ENCODE measurements around the gene CCSER1.

The CCSER1 gene

DNA sequence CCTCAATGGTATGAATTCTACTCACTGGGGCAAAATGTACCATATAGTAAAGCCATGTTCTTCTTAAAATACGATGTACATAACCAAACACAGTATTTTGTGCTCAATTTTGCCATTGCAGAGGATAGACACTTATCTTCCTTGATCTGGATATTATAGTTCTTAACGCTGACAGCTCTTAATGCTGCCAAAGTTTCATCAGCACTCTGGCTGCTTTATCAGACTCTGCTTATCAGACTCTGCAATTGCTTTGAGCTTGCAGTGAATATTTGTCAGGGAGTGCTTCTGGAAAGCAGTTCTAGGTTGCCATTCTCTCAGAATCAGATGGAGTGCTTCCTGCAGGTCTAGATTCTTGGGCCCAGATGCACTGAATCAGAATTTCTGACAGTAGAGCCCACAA, 863.1 kb downstream of the CCSER1 start:
- DNase-seq: no peak

DNA sequence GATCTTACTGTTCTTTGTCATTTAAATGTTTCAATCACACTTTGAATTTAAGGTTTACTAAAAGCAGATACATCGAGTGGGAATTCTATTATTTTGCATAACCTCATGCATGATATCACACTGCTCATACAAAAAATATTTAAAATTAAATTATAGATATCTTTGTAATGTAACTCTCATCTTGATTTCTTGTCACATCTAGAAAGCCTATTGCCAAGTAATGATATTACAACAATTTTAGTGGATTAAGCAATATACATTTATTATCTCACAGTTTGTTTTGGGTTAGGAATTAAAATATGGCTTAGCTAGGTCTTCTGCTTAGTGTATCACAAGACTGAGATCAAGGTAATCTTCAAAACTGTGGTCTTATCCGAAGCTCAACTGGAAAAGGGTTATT, 865.0 kb downstream of the CCSER1 start:
- DNase-seq: no peak

DNA sequence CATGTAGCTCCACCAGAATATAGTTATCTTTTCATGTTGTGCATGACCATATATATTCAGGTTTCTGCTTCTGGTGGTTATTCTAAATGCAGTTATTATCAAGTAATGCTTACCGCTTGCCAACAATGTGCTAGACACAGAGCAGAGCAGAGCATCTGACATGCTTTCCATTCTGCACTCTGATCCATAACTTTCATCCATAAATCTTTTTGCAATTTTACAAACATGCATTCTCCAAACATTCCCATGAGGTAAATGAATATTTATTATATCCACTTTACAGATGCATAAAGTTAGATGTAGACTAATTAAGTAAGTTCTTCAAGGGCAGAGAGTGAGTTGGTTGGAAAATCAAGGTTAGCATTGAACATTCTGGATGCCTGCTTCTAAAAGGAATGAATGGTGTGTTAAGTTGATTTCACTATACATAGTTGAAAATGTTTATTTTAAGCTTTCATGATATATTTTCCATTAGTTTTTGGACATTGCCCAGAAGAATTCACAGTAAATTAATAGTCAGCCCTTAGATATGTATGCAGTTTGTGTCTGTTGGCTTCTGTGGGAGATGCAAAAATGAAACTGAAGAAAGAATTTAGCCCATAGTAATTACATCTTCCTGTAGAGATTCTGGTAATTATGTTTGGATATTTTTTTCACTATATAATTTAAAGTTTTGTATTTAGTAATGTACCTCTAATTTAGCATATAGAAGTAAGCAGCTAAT, 867.8 kb downstream of the CCSER1 start:
- DNase-seq: no peak

- DNase-seq: no peak
Measured at GRCh38 chr4:90995996-90996395, 868.8 kb downstream of the CCSER1 start.

- DNase-seq: no peak
Measured at GRCh38 chr4:90996813-90997212, 869.6 kb downstream of the CCSER1 start.

DNA sequence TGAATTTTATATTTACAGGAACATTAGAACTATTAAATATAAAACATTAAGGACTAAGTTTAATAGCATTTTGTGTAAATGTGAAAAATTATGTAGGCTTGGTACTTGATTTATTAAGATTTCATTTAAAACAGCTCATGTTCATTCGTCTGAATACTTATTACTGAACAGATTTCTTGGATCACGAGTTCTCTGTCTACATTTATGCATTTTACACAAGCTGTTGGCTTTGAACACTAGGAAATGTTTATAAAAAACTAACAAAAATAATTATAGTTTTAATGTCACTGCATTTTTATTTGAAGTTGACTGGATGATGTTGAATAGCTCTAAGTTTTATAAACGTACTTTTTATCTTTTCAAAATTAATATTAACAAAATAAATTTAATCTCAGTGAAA, 888.7 kb downstream of the CCSER1 start:
- DNase-seq: no peak

DNA sequence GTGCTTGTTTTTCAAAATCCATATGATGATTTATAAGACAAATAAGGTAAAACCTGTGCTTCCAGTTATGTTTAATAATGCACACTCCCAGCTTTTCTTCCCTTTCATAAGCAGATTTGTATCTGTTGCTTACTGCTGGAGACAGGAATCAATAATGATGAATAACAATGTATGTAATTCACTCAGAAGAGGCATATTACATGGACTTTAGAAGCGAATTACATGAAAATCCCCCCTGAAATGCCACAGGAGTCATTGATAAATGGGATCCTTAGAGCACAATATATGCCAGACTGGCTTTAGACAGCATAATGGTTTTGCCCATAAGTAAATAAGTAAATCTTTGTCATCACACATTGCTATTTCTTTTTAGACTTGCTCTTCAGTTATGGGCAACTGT, 892.3 kb downstream of the CCSER1 start:
- DNase-seq: no peak

DNA sequence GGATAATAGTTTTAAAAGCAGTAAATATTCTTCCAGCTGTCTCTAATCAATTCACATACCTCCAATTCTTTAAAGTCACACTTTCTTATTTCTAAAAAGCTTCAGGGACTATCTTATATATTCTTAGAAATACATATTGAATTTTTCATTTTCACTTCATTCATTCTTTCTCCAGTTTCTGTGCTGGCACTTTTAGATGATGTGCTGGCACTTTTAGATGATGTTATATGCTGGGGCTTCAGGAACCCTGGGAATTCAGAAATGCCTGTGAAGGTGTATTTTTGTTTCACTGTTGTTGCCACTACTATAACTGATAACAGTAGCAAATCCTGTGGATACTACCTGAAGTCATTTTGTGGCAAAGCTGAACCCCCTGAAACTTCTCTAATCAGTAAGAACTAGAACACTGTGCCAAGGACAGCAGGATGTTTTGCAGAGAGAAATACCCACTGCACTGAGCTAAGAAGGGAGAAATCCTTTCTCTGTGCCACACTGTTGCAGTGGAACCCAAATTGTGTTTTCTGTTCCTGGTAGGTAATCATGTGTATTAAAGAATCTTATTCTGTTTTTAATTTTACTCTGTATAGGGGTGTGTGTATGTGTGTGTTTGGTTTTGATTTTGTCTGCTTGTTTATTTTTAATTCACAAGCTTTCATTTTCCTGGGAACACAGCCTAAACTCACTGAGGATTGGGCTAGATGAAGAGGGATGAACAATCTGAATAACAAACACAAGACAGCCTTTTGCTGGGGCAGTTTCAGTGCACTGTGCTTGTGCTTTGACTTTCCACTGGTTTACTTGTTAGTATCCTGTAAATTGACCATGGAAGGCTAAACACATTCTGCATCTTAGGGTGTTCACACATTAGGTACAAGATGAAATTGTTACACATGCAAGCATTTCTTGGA, 898.3 kb downstream of the CCSER1 start:
- DNase-seq: no peak

- DNase-seq: no peak
Measured at GRCh38 chr4:91028228-91028627, 901.0 kb downstream of the CCSER1 start.

DNA sequence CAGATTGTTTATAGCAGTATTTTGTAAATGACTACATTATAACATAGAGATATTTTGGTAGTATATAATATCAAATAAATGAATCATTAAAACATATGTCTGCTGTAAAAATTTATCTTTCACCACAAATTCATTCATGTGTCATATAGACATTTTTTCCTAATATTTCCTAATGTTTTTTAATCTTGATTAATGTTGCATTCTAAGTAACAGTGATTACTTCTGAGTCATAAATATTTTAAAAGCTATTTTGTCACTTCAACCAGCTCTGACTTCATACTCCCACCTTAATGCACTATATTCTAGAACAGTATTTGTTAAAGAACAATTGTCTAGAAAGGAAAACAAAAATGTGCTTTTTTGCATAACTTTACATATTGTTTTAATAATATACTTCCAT, 904.6 kb downstream of the CCSER1 start:
- DNase-seq: no peak

DNA sequence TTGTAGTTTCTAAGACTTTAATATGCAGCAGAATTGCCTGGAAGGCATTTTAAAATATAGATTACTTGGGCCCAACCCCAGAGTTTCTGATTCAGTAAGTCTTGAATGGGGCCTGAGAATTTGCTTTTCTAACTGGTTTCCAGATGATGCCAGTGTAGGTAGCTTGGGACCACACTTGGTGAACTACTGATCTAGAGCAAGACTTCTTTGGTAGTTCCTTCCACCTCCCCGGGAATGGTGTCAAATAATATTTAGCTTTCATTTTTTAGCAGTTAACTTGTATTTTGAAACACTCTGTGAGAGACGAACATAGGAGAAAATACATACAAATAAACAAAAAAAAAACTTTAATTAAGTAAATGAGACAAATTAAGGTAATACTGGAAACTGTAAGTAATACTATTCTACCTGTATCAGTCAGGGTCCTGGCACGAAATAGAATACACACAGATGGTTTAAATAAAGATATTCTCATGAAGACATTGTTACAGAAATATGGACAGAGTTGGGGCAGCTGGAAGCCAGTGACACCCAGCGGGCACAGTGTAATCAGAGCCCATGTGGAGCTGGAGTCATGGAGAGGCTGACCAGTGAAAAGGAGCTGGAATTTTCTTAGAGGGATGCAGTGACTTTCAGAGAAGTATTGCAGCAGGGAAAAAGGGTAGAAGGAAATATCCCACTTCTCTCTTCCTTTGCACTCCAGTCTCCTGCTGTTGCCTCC, 905.7 kb downstream of the CCSER1 start:
- no peak for DNase-seq

DNA sequence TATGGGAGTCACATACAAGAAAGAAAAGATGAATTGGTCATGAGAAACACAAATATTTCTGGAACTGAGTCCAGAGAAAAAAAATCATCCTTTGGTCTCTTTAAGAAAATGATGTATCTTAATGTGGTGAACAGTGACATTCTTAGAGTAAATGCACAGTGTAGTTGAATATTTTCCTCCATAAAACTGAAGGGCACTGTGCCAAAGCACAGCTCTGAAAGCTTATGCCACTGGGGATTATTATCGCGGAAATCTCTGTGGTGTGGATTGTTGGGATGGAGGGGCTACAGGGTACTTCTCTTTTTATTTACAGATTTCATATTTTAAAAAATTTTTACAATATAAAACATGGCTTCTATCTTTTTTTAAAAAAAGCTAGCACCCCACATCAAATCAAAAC, 908.1 kb downstream of the CCSER1 start:
- no peak for DNase-seq

DNA sequence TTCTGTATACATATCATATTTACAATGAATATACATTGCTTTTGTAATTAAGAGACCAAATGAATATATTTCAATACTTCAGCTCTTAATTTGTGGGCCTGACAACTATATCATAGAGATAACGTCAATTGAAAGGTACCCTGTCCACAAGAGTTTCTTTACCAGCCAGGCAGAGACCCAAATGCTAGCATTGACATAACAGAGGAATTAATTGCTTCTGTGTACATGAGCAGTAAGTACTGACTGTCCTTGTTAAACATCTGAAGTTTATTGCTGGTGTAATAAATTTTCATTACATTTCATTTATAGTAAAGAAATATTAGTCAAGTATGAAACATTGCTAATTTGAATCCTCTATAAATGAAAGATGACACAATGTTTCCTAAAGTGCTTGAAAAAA, 910.8 kb downstream of the CCSER1 start:
- no peak for DNase-seq

DNA sequence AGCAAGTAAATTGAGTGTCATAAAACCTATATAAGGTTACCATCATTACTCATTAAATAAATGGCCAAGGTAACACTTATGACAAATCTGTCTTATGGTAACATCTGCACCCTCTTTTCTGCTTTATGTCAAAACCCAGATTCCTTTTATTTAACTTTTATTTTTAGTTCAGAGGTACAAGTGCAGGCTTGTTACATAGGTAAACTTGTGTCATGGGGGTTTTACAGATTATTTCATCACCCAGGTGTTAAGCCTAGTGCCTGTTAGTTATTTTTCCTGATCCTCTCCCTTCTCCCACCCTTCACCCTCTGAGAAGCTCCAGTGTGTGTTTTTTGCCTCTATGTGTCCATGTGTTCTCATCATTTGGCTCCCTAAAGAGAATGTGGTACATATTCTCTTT, 930.7 kb downstream of the CCSER1 start:
- no peak for DNase-seq

- no peak for DNase-seq
Measured at GRCh38 chr4:91058345-91058744, 931.2 kb downstream of the CCSER1 start.

DNA sequence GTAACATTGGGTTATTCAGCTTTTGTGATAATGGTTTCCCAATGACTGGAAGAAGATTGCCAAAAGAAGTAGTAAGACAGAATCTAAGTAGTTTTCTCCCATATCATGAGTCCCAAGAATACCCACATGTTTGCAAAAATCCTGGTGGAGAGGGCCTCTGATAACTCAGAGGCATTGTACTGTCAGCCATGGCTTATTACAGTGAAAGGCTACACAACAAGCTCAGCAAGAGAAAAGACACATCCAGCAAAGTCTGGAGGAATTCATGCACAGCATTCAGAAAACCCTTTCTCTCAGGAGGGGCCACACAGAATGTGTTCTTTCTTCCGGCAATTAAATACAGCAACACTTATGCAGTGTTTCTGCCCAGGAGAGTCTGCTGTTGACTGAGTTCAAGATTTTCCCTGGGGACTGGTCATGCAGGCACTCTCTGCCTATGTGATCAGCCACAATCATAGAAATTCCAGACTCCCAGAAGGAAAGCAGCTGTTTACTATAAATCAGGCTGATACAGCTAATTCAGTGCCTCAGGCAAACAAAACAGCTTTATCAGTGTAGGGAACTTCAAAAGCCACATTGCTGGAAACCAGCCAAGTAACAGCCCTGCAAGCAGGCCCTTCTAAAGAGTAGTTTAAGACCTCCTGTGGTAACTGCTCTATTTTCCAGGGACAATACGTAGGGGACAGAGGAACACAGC, 937.1 kb downstream of the CCSER1 start:
- DNase-seq: no peak

- DNase-seq: no peak
Measured at GRCh38 chr4:91065117-91065516, 937.9 kb downstream of the CCSER1 start.

- no peak for DNase-seq
Measured at GRCh38 chr4:91070736-91071135, 943.5 kb downstream of the CCSER1 start.

- no peak for DNase-seq
Measured at GRCh38 chr4:91076147-91076546, 949.0 kb downstream of the CCSER1 start.

- no peak for DNase-seq
Measured at GRCh38 chr4:91085961-91086360, 958.8 kb downstream of the CCSER1 start.

- no peak for DNase-seq
Measured at GRCh38 chr4:91087743-91088142, 960.5 kb downstream of the CCSER1 start.

DNA sequence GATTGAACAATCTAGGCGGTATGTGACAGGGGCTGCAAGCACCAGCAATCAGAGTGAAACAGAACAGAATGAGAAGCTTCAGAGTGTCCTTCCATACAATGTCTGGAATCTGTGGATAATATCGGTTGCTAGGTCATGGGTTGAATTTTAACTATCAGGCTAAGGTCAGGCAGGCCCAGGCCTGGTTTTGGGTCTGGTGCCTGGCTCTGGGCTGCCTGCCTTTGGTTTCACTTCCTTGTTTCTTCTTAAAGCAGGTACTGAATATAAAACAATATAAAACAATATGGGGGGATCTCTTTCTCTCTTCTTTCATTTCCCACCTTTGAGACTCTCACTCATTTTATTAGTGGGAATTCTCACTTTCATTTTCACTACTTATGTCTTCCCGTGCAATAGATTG, 962.0 kb downstream of the CCSER1 start:
- no peak for DNase-seq

- DNase-seq: no peak
Measured at GRCh38 chr4:91092398-91092980, 965.3 kb downstream of the CCSER1 start.

All from CD4-positive, alpha-beta T cell treated with Interleukin-12 subunit alpha and Interleukin-12 subunit beta, for 1 hour (primary cell).